ENCODE data around the gene RABL6. TPM values are rescaled to one million over a fixed set of nuclear protein-coding genes. Genes with fewer than 3 reads are reported as not detected.
"Not testable (repeated sequence)": the region's sequence is repeated elsewhere in the genome, so short reads cannot be mapped to it uniquely, and the experiment has no call there.

RABL6 gene
- total RNA-seq, 1 donor: 64.8 TPM

DNA sequence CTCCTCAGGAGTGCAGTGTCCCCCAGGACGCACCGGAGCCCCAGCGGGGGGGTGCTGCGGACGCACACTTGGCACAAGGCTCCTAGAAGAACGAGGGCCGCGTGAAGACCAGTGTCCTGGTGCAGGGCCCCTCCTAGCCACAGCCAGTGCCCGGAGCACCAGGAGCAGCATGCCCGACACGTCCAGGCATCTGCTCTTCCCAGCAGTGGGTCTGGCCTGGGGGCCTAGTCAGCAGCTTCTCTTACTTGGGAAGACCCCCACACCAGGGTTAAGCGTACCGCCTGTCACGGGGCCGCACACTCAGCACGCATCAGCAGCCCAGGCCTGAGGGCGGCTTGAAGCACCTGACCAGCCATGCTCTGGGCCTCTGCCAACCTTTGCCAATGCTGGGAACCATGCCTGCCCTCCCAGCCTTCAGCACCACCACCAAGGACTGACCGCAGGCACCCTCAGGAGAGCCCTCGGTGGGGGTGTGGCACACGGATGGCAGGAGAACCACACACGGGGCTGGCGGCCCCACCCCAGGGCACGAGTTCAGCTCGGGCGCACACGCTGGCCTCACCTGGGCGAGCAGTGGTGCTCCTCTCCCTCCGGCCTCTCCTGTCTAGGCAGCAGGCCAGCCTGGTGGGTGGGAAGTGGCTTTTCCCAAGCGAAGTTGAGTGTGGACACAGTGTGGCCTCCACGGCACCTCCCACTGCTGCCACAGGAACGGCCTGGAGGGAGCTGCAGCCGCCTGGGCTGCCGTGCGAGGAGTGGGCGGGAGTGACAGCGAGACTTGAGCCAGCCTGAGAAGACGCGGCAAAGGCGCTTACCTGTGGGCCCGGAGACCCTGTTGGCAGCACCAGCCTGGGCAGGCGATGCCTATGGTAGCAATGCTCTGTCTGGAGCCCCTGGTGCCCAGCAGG lies 22.5 kb downstream of the RABL6 start:
- peaks cover 9% of the 10 kb centered on the region for H4K20me1 ChIP-seq (ENCODE audit: insufficient read depth, low read length)
- TF ChIP-seq, protein P1, sequence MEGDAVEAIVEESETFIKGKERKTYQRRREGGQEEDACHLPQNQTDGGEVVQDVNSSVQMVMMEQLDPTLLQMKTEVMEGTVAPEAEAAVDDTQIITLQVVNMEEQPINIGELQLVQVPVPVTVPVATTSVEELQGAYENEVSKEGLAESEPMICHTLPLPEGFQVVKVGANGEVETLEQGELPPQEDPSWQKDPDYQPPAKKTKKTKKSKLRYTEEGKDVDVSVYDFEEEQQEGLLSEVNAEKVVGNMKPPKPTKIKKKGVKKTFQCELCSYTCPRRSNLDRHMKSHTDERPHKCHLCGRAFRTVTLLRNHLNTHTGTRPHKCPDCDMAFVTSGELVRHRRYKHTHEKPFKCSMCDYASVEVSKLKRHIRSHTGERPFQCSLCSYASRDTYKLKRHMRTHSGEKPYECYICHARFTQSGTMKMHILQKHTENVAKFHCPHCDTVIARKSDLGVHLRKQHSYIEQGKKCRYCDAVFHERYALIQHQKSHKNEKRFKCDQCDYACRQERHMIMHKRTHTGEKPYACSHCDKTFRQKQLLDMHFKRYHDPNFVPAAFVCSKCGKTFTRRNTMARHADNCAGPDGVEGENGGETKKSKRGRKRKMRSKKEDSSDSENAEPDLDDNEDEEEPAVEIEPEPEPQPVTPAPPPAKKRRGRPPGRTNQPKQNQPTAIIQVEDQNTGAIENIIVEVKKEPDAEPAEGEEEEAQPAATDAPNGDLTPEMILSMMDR (IDR thresholded peaks at IDR 0.05; ENCODE audit: extremely low read depth, low read depth, low read length): no peak
- no peak overlapping the region for H2AFZ ChIP-seq (ENCODE audit: low read length)
- H3K4me3 ChIP-seq (ENCODE audit: insufficient read depth, low read length): no peak overlapping the region
- no peak overlapping the region for H3K27ac ChIP-seq (ENCODE audit: low read depth, low read length)
- no peaks in the 10 kb centered on the region for H3K4me1 ChIP-seq (ENCODE audit: insufficient read depth, low read length)
- no peaks in the 10 kb centered on the region for H3K79me2 ChIP-seq (ENCODE audit: insufficient read depth, low read length)
- no peak for DNase-seq (ENCODE audit: insufficient read length, low spot score, missing footprints)
- H3K27me3 ChIP-seq (ENCODE audit: insufficient read depth, low read length): no peaks in the 10 kb centered on the region
- peaks cover 48% of the 10 kb centered on the region for H3K36me3 ChIP-seq (ENCODE audit: insufficient read depth, low read length)
- H3K4me2 ChIP-seq (ENCODE audit: insufficient read depth, low read length): no peak overlapping the region
- no peaks in the 10 kb centered on the region for H3K9me3 ChIP-seq (ENCODE audit: low read depth, low read length)

- Histone ChIP-seq H3K9me3 (ENCODE audit: low read depth, low read length) (no peaks in the 10 kb centered on the region), H3K27me3 (ENCODE audit: insufficient read depth, low read length) (no peaks in the 10 kb centered on the region), H3K27ac (ENCODE audit: low read depth, low read length) (no peak overlapping the region), H3K4me2 (ENCODE audit: insufficient read depth, low read length) (no peak overlapping the region), H2AFZ (ENCODE audit: low read length) (no peak overlapping the region), H3K79me2 (ENCODE audit: insufficient read depth, low read length) (no peaks in the 10 kb centered on the region), H3K36me3 (ENCODE audit: insufficient read depth, low read length) (peaks cover 45% of the 10 kb centered on the region), H3K4me1 (ENCODE audit: insufficient read depth, low read length) (no peaks in the 10 kb centered on the region), H3K4me3 (ENCODE audit: insufficient read depth, low read length) (no peak overlapping the region), H4K20me1 (ENCODE audit: insufficient read depth, low read length) (peaks cover 3% of the 10 kb centered on the region)
- TF ChIP-seq, protein P1 (IDR thresholded peaks at IDR 0.05; ENCODE audit: extremely low read depth, low read depth, low read length): no peak
- DNase-seq (ENCODE audit: insufficient read length, low spot score, missing footprints): no peak
Measured at GRCh38 chr9:136831002-136831719, 23.4 kb downstream of the RABL6 start.

DNA sequence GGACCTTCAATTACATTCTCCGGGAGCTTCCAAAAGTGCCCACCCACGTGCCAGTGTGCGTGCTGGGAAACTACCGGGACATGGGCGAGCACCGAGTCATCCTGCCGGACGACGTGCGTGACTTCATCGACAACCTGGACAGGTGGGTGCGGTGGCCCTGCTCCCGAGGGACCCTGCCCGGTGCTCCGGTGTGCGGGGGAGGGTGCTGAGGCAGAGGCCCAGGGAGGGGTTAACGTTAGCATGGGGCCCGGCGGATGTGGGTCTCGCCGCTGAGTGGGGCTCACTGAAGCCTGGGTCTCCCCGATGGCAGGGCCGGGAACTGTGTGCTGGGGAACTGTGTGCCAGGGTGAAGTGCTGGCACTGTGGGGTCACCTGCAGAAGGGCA lies 24.0 kb downstream of the RABL6 start:
- H2AFZ ChIP-seq (ENCODE audit: low read length): no peak overlapping the region
- no peak for DNase-seq (ENCODE audit: insufficient read length, low spot score, missing footprints)
- H3K36me3 ChIP-seq (ENCODE audit: insufficient read depth, low read length): peaks cover 45% of the 10 kb centered on the region
- H3K4me2 ChIP-seq (ENCODE audit: insufficient read depth, low read length): no peak overlapping the region
- H3K27me3 ChIP-seq (ENCODE audit: insufficient read depth, low read length): no peaks in the 10 kb centered on the region
- H3K4me3 ChIP-seq (ENCODE audit: insufficient read depth, low read length): no peak overlapping the region
- no peaks in the 10 kb centered on the region for H3K4me1 ChIP-seq (ENCODE audit: insufficient read depth, low read length)
- H4K20me1 ChIP-seq (ENCODE audit: insufficient read depth, low read length): peaks cover 3% of the 10 kb centered on the region
- TF ChIP-seq, protein P1 (IDR thresholded peaks at IDR 0.05; ENCODE audit: extremely low read depth, low read depth, low read length): no peak
- no peaks in the 10 kb centered on the region for H3K79me2 ChIP-seq (ENCODE audit: insufficient read depth, low read length)
- H3K9me3 ChIP-seq (ENCODE audit: low read depth, low read length): no peaks in the 10 kb centered on the region
- H3K27ac ChIP-seq (ENCODE audit: low read depth, low read length): no peak overlapping the region

DNA sequence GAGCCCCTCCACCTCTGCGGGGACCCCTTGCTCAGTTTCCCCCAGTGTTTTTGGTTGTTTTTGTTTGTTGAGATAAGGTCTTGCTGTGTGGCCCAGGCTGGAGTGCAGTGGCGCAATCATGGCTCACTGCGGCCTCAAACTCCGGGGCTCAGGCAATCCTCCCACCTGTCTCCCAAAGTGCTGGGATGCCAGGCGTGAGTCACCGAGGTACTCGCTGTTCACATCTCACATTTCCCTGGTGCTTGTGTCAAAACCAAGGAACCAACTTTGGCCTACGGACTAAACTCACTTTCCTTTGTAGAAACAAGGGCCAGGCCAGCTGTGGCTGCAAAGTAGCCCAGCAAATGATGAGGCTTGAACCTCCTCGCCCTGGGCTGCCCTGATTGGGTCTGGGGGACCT lies 24.8 kb downstream of the RABL6 start:
- H4K20me1 ChIP-seq (ENCODE audit: insufficient read depth, low read length): peaks cover 3% of the 10 kb centered on the region
- TF ChIP-seq, protein P1 (IDR thresholded peaks at IDR 0.05; ENCODE audit: extremely low read depth, low read depth, low read length): no peak
- H3K27ac ChIP-seq (ENCODE audit: low read depth, low read length): no peak overlapping the region
- H3K27me3 ChIP-seq (ENCODE audit: insufficient read depth, low read length): no peaks in the 10 kb centered on the region
- no peak overlapping the region for H3K4me3 ChIP-seq (ENCODE audit: insufficient read depth, low read length)
- peaks cover 39% of the 10 kb centered on the region for H3K36me3 ChIP-seq (ENCODE audit: insufficient read depth, low read length)
- H2AFZ ChIP-seq (ENCODE audit: low read length): no peak overlapping the region
- H3K4me2 ChIP-seq (ENCODE audit: insufficient read depth, low read length): no peak overlapping the region
- no peaks in the 10 kb centered on the region for H3K79me2 ChIP-seq (ENCODE audit: insufficient read depth, low read length)
- no peak for DNase-seq (ENCODE audit: insufficient read length, low spot score, missing footprints)
- H3K9me3 ChIP-seq (ENCODE audit: low read depth, low read length): no peaks in the 10 kb centered on the region
- no peaks in the 10 kb centered on the region for H3K4me1 ChIP-seq (ENCODE audit: insufficient read depth, low read length)

- H3K27ac ChIP-seq (ENCODE audit: low read depth, low read length); H3K4me2 ChIP-seq (ENCODE audit: insufficient read depth, low read length); H2AFZ ChIP-seq (ENCODE audit: low read length); H3K4me1 ChIP-seq (ENCODE audit: insufficient read depth, low read length); DNase-seq (ENCODE audit: insufficient read length, low spot score, missing footprints); H3K4me3 ChIP-seq (ENCODE audit: insufficient read depth, low read length); H3K27me3 ChIP-seq (ENCODE audit: insufficient read depth, low read length); H3K9me3 ChIP-seq (ENCODE audit: low read depth, low read length); H4K20me1 ChIP-seq (ENCODE audit: insufficient read depth, low read length); H3K79me2 ChIP-seq (ENCODE audit: insufficient read depth, low read length): not testable (repeated sequence)
- peaks cover 36% of the 10 kb centered on the region for H3K36me3 ChIP-seq (ENCODE audit: insufficient read depth, low read length)
Measured at GRCh38 chr9:136833381-136834048, 25.8 kb downstream of the RABL6 start.
